ENCODE measurements around the gene ZSCAN12. TPM values are rescaled to one million over a fixed set of nuclear protein-coding genes. Genes with fewer than 3 reads are reported as not detected.

The ZSCAN12 gene
- total and polyA plus RNA-seq, 7 donors, result 0.48 to 2.2 (median 1.1) TPM

DNA sequence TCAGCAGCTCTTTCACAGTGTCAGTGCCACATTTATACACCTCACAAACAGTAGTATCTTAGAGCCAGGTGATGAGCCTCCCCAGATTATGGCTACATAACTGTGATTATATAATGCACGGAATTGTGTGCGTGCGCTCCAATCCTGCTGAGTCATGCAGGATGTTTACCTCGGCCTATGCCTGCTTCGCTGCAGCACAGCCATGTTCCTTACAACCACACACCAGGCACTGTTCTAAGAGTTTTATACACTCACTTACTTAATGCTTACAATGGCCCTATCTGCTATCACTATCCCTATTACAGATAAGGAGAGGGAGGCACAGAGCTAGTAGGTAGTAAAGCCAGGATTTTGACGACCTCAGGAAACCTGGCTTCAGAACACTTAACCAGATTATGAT lies 42.5 kb downstream of the ZSCAN12 start:
- Histone ChIP-seq H3K4me1 (peaks cover 26% of the 10 kb centered on the region), H3K27me3 (ENCODE audit: insufficient read depth in 3 of 3, low read length in 2 of 3) (no peaks in the 10 kb centered on the region), H3K9me3 (no peaks in the 10 kb centered on the region), H3K36me3 (ENCODE audit: insufficient read depth in 1 of 2, low read depth in 1 of 2) (peaks cover 0 to 26% of the 10 kb centered on the region in 2 donors), H3K27ac (no peak overlapping the region), H3K4me3 (no peak overlapping the region)
- WGBS, 3 donors, result 85 to 88% (median 87%) methylated on average over 6 of the region's 6 CpGs
- DNase-seq (no peak), ATAC-seq (no peak)
- intact Hi-C loops (cut with DNase I), result loop anchor here (2.0 to 10.0 kb wide), 7 partner anchors 90 to 1170 kb away; partner anchors contain the start of genes ZSCAN26 (in 2 of the 2), ZKSCAN4 (in 1 of the 2) and ZSCAN9 (in 1 of the 2)
- TF ChIP-seq, protein P1, sequence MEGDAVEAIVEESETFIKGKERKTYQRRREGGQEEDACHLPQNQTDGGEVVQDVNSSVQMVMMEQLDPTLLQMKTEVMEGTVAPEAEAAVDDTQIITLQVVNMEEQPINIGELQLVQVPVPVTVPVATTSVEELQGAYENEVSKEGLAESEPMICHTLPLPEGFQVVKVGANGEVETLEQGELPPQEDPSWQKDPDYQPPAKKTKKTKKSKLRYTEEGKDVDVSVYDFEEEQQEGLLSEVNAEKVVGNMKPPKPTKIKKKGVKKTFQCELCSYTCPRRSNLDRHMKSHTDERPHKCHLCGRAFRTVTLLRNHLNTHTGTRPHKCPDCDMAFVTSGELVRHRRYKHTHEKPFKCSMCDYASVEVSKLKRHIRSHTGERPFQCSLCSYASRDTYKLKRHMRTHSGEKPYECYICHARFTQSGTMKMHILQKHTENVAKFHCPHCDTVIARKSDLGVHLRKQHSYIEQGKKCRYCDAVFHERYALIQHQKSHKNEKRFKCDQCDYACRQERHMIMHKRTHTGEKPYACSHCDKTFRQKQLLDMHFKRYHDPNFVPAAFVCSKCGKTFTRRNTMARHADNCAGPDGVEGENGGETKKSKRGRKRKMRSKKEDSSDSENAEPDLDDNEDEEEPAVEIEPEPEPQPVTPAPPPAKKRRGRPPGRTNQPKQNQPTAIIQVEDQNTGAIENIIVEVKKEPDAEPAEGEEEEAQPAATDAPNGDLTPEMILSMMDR (IDR thresholded peaks at IDR 0.05), result no peak

DNA sequence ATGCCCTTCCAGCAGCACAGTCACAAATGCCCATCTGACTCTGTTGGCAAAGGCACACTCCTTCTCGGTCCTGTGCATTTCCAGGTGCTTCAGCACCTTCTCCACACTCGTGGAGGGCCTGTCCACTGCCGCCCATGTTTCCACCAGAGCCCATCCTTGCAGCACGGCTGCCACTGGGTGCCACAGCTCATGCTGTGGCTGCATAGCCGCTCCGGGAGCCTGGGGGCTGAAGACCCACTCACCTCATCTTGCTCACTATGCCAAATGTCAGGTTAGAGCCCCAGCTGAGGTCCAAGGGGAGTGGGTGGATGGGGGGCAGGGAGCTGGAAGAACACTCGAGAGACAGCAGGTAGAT lies 42.9 kb downstream of the ZSCAN12 start:
- Histone ChIP-seq H3K36me3 (ENCODE audit: insufficient read depth in 1 of 2, low read depth in 1 of 2) (peaks cover 0 to 22% of the 10 kb centered on the region in 2 donors), H3K27me3 (ENCODE audit: insufficient read depth in 3 of 3, low read length in 2 of 3) (no peaks in the 10 kb centered on the region), H3K27ac (peak overlapping the region; percentile 92), H3K9me3 (no peaks in the 10 kb centered on the region), H3K4me3 (no peak overlapping the region), H3K4me1 (peaks cover 28% of the 10 kb centered on the region)
- TF ChIP-seq, protein P1 (IDR thresholded peaks at IDR 0.05), result no peak
- DNase-seq (no peak), ATAC-seq (no peak)
- 71 to 83% (median 72%) methylated on average over 7 of the region's 7 CpGs for WGBS, 3 donors
- intact Hi-C loops (cut with DNase I), result loop anchor here (2.0 to 10.0 kb wide), 7 partner anchors 89 to 1169 kb away; partner anchors contain the start of genes ZSCAN26 (in 2 of the 2), ZKSCAN4 (in 1 of the 2) and ZSCAN9 (in 1 of the 2)

DNA sequence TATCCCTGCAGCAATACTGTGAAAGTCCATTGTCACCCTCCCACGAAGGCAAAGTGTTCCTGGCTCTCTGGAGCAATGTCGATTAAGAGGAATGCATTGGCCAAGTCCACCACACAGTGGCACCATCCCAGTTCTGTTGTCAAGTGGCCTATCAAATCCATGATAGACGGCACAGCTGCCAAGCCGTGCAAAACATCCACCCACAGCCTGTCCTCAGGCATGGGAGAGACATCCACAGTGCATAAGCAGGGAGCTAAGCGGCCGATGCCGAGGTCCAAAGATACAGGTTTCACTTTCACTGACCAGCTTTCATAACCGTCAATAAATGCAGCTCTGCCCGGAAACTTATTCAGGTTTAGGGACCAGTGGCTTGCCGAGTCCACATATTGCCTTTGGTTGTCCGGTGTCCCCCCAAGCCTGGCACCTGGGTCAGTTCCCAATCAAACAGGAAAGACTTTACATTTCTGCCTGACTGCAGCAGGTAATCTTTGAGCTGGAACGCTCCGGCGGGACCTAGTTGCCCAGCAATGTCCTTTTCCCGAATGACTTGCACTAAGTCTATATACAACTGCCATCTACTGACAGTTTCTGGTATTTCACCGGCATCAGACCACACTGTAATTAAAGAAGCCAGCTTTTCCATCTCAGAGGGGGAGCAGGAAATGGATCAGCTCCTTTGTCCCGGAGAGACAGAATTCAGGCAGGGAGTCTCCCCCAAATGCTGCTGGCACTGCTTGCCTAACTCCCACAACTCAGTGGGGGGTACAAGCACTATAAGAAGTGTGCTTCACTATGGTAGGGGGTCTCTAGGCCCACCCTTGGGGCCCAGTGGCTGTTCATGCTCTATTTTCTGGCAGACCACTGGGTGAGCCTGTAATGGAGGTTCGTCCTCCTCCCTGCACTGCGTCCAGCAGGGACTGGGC lies 43.5 kb downstream of the ZSCAN12 start:
- H3K27me3 ChIP-seq (ENCODE audit: insufficient read depth in 3 of 3, low read length in 2 of 3), result no peaks in the 10 kb centered on the region
- DNase-seq, result peak; percentile 59 to 72
- peaks cover 0 to 16% of the 10 kb centered on the region in 2 donors for H3K36me3 ChIP-seq (ENCODE audit: insufficient read depth in 1 of 2, low read depth in 1 of 2)
- peak overlapping the region; percentile 92 for H3K27ac ChIP-seq
- peak; percentile 82 to 97 (median 90) for ATAC-seq
- TF ChIP-seq, protein P1 (IDR thresholded peaks at IDR 0.05), result peak; percentile 77
- H3K4me3 ChIP-seq, result peak overlapping the region; percentile 91
- peaks cover 34% of the 10 kb centered on the region for H3K4me1 ChIP-seq
- H3K9me3 ChIP-seq, result no peaks in the 10 kb centered on the region
- intact Hi-C loops (cut with DNase I), result loop anchor here (2.0 to 10.0 kb wide), 7 partner anchors 89 to 1169 kb away; partner anchors contain the start of genes ZSCAN26 (in 2 of the 2), ZKSCAN4 (in 1 of the 2) and ZSCAN9 (in 1 of the 2)
- 1 to 2% (median 2%) methylated on average over 19 of the region's 19 CpGs for WGBS, 3 donors

DNA sequence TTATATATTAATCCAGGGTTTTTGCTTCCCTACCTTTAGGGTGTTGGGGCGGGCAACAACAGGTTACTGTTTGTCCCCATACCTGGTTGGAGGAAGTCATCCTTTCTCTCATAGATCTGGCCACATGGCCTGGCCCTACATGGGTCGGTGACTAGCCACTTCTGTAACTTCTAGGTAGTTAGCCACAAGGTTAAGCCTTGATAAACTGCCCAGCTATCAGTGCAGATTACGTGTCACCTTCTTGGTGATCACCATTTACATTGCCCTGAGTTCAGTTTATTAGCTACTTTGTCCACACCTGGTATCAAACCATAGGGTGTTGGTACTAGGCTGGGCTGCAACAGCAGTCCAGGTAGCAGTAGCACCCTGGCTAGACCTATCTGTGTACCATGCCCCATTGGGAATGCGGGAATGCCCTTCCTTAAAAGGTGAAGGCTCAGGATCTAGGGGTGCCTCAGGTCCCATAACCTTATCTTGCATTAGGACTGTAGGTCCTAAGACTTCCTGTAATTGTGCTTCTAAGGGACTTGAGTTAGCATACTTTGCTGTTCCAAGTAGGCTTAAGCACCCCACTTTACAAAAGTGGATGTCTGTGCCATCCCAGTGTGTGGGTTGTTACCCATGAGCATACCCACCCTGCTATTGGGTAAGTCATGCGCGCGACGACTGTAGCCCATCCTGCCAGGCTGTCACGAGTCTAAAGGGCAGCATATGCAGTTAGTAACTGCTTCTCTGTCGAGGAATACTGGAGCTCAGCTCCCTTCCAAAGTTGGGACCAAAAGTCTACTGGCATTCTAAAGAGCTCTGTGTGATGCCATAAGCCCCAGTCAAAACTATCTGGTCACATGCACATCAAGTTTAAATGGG lies 44.6 kb downstream of the ZSCAN12 start:
- peaks cover 40% of the 10 kb centered on the region for H3K4me1 ChIP-seq
- intact Hi-C loops (cut with DNase I), result loop anchor here (5.0 to 10.0 kb wide), 6 partner anchors 88 to 1168 kb away; partner anchors contain the start of genes ZSCAN26 (in 2 of the 2), ZKSCAN4 (in 1 of the 2) and ZSCAN9 (in 1 of the 2)
- DNase-seq (no peak), ATAC-seq (peak in 1 of 4 donors; percentile 5)
- H3K4me3 ChIP-seq, result peak overlapping the region; percentile 91
- H3K27me3 ChIP-seq (ENCODE audit: insufficient read depth in 3 of 3, low read length in 2 of 3), result no peaks in the 10 kb centered on the region
- H3K36me3 ChIP-seq (ENCODE audit: insufficient read depth in 1 of 2, low read depth in 1 of 2), result peaks cover 0 to 5% of the 10 kb centered on the region in 2 donors
- peak overlapping the region; percentile 92 for H3K27ac ChIP-seq
- TF ChIP-seq, protein P1 (IDR thresholded peaks at IDR 0.05), result no peak
- no peaks in the 10 kb centered on the region for H3K9me3 ChIP-seq
- WGBS, 3 donors, result 74 to 83% (median 81%) methylated on average over 10 of the region's 10 CpGs

Data from psoas muscle (tissue), 8 donors.